ENCODE data around the gene IRF8.
"Not testable (repeated sequence)": the region's sequence is repeated elsewhere in the genome, so short reads cannot be mapped to it uniquely, and the experiment has no call there.

The IRF8 gene

GRCh38 chr16:85868495-85868894 lies 30.5 kb upstream of the IRF8 start:
- no peak for DNase-seq (ENCODE audit: low spot score)

- no peak for DNase-seq (ENCODE audit: low spot score)
Observed at GRCh38 chr16:85869206-85869605, 29.8 kb upstream of the IRF8 start.

- no peak for DNase-seq (ENCODE audit: low spot score)
Observed at GRCh38 chr16:85869785-85870558, 29.0 kb upstream of the IRF8 start.

GRCh38 chr16:85871756-85872155 lies 27.2 kb upstream of the IRF8 start:
- no peak for DNase-seq (ENCODE audit: low spot score)

- peak; percentile 54 for DNase-seq (ENCODE audit: low spot score)
Observed at GRCh38 chr16:85872734-85873133, 26.2 kb upstream of the IRF8 start.

- DNase-seq (ENCODE audit: low spot score), result no peak
Observed at GRCh38 chr16:85873153-85873552, 25.8 kb upstream of the IRF8 start.

GRCh38 chr16:85874031-85874430 lies 24.9 kb upstream of the IRF8 start:
- DNase-seq (ENCODE audit: low spot score), result not testable (repeated sequence)

- DNase-seq (ENCODE audit: low spot score), result no peak
Observed at GRCh38 chr16:85878407-85878806, 20.6 kb upstream of the IRF8 start.

- DNase-seq (ENCODE audit: low spot score), result peak; percentile 96
Observed at GRCh38 chr16:85878875-85879274, 20.1 kb upstream of the IRF8 start.

- DNase-seq (ENCODE audit: low spot score), result no peak
Observed at GRCh38 chr16:85879549-85879948, 19.4 kb upstream of the IRF8 start.

GRCh38 chr16:85879975-85880831 lies 18.8 kb upstream of the IRF8 start:
- DNase-seq (ENCODE audit: low spot score), result peak; percentile 32

GRCh38 chr16:85880861-85881260 lies 18.1 kb upstream of the IRF8 start:
- DNase-seq (ENCODE audit: low spot score), result no peak

GRCh38 chr16:85881436-85881835 lies 17.5 kb upstream of the IRF8 start:
- DNase-seq (ENCODE audit: low spot score), result no peak

- DNase-seq (ENCODE audit: low spot score), result no peak
Observed at GRCh38 chr16:85882181-85882810, 16.7 kb upstream of the IRF8 start.

- DNase-seq (ENCODE audit: low spot score), result no peak
Observed at GRCh38 chr16:85883813-85884212, 15.1 kb upstream of the IRF8 start.

GRCh38 chr16:85884808-85885463 lies 14.0 kb upstream of the IRF8 start:
- no peak for DNase-seq (ENCODE audit: low spot score)

- DNase-seq (ENCODE audit: low spot score), result no peak
Observed at GRCh38 chr16:85885537-85885936, 13.4 kb upstream of the IRF8 start.

- peak; percentile 94 for DNase-seq (ENCODE audit: low spot score)
Observed at GRCh38 chr16:85888405-85889331, 10.3 kb upstream of the IRF8 start.

- DNase-seq (ENCODE audit: low spot score), result peak; percentile 90
Observed at GRCh38 chr16:85891033-85891775, 7.8 kb upstream of the IRF8 start.

GRCh38 chr16:85891776-85892166 lies 7.2 kb upstream of the IRF8 start:
- peak; percentile 24 for DNase-seq (ENCODE audit: low spot score)

Measured in kidney tubule cell (primary cell).